GM12891 (cell line): ENCODE results near the gene DAB1.

ENCODE experiments used
- POLR2A ChIP-seq: IDR thresholded peaks from 2 replicates; pipeline ENCODE4 v1.6.1; 2011; ENCODE audit warnings: low read depth, low read length, control low read depth
- POLR2AphosphoS5 ChIP-seq: IDR thresholded peaks from 2 replicates; pipeline ENCODE4 v1.6.1; 2011; ENCODE audit warnings: low read depth, low read length, control low read depth

- no peak for TF ChIP-seq POLR2A
- no peak for TF ChIP-seq POLR2AphosphoS5
These were observed 142.5 kb downstream of the DAB1 start for GRCh38 chr1:57281324-57281723.
